ENCODE results near the gene ANKRD6. TPM values are rescaled to one million over a fixed set of nuclear protein-coding genes. Genes with fewer than 3 reads are reported as not detected.

The ANKRD6 gene
- total RNA-seq, 4 donors from 2014 or later: 9.3 to 26.0 (median 12.4) TPM

GRCh38 chr6:89520736-89521135 lies 87.8 kb downstream of the ANKRD6 start:
- ATAC-seq (ENCODE audit: low FRiP score): no peak
- TF ChIP-seq CTCF (IDR thresholded peaks at IDR 0.05): no peak
- DNase-seq (ENCODE audit: low spot score): no peak

GRCh38 chr6:89522778-89523177 lies 89.8 kb downstream of the ANKRD6 start:
- TF ChIP-seq CTCF (IDR thresholded peaks at IDR 0.05): no peak
- DNase-seq (ENCODE audit: low spot score): no peak
- no peak for ATAC-seq (ENCODE audit: low FRiP score)

- no peak for TF ChIP-seq CTCF (IDR thresholded peaks at IDR 0.05)
- DNase-seq (ENCODE audit: low spot score): no peak
- no peak for ATAC-seq (ENCODE audit: low FRiP score)
Observed at GRCh38 chr6:89525786-89526562, 93.0 kb downstream of the ANKRD6 start.

GRCh38 chr6:89526563-89526869 lies 93.6 kb downstream of the ANKRD6 start:
- TF ChIP-seq CTCF (IDR thresholded peaks at IDR 0.05): no peak
- no peak for DNase-seq (ENCODE audit: low spot score)
- no peak for ATAC-seq (ENCODE audit: low FRiP score)

- ATAC-seq (ENCODE audit: low FRiP score) (no peak), DNase-seq (ENCODE audit: low spot score) (no peak)
- no peak for TF ChIP-seq CTCF (IDR thresholded peaks at IDR 0.05)
Observed at GRCh38 chr6:89527634-89528033, 94.7 kb downstream of the ANKRD6 start.

GRCh38 chr6:89528866-89529265 lies 95.9 kb downstream of the ANKRD6 start:
- DNase-seq (ENCODE audit: low spot score) (no peak), ATAC-seq (ENCODE audit: low FRiP score) (no peak)
- no peak for TF ChIP-seq CTCF (IDR thresholded peaks at IDR 0.05)

- ATAC-seq (ENCODE audit: low FRiP score): no peak
Observed at GRCh38 chr6:89530982-89531381, 98.0 kb downstream of the ANKRD6 start.

More at GRCh38 chr6:89530982-89531381, 98.0 kb downstream of the ANKRD6 start:
- TF ChIP-seq CTCF (IDR thresholded peaks at IDR 0.05): no peak
- DNase-seq (ENCODE audit: low spot score): no peak

Measured in omental fat pad (tissue), 4 donors.